H1 (cell line): ENCODE data around the gene GXYLT2.

Experiments
- CHD2 ChIP-seq: IDR thresholded peaks from 2 replicates; pipeline ENCODE4 v1.6.1; 2012; ENCODE audit warnings: low read length, improper control_type of control experiment
- CTCF ChIP-seq, 3 experiments: IDR thresholded peaks; 1 replicate in 2 of 3; 2 replicates in 1 of 3; pipeline versions ENCODE4 v1.5.1 to v1.6.1; 2011; ENCODE audit warnings: low read length in 3 of 3, mild to moderate bottlenecking in 3 of 3, inconsistent platforms in 2 of 3, low read depth in 1 of 3, moderate library complexity in 1 of 3; ENCODE audit not compliant: insufficient read depth in 1 of 3; ENCODE audit errors: control extremely low read depth in 1 of 3
- EZH2 ChIP-seq: fragments of 200-600 bp; sonication (generic); IDR thresholded peaks from 2 replicates; pipeline ENCODE4 v1.7.1; 2012; ENCODE audit warnings: low read depth, mild to moderate bottlenecking, moderate library complexity, low read length, inconsistent platforms; ENCODE audit not compliant: severe bottlenecking
- GTF2F1 ChIP-seq: IDR thresholded peaks from 2 replicates; pipeline ENCODE4 v1.6.1; 2012; ENCODE audit warnings: low read depth, low read length, improper control_type of control experiment, borderline replicate concordance
- KDM5A ChIP-seq: fragments of 200-600 bp; IDR thresholded peaks from 2 replicates; pipeline ENCODE4 v1.7.1; 2012; ENCODE audit warnings: mild to moderate bottlenecking, low read length, inconsistent platforms, mixed read lengths
- MAX ChIP-seq: IDR thresholded peaks from 2 replicates; pipeline ENCODE4 v1.6.1; 2012; ENCODE audit warnings: inconsistent platforms
- NRF1 ChIP-seq: IDR thresholded peaks from 2 replicates; pipeline ENCODE4 v1.6.1; 2011; ENCODE audit warnings: mild to moderate bottlenecking, low read depth, low read length, improper control_type of control experiment
- POLR2A ChIP-seq, 2 experiments: IDR thresholded peaks; 1 replicate in 1 of 2; 2 replicates in 1 of 2; pipeline ENCODE4 v1.6.1; 2011; ENCODE audit warnings: low read depth in 2 of 2, low read length in 2 of 2, mild to moderate bottlenecking in 2 of 2; ENCODE audit errors: control extremely low read depth in 1 of 2
- RAD21 ChIP-seq, 2 experiments: IDR thresholded peaks in 1 of 2; conservative IDR thresholded peaks in 1 of 2; 2 replicates each; pipeline ENCODE4 v1.6.1; 2011; ENCODE audit warnings: low read depth in 2 of 2, low read length in 2 of 2, improper control_type of control experiment in 1 of 2, inconsistent platforms in 1 of 2, mild to moderate bottlenecking in 1 of 2, moderate library complexity in 1 of 2
- RFX5 ChIP-seq: IDR thresholded peaks from 2 replicates; pipeline ENCODE4 v1.6.1; 2011; ENCODE audit warnings: low read depth, low read length, improper control_type of control experiment, borderline replicate concordance
- TBP ChIP-seq: IDR thresholded peaks from 2 replicates; pipeline ENCODE4 v1.6.1; 2011; ENCODE audit warnings: low read depth, low read length, improper control_type of control experiment
- TEAD4 ChIP-seq: IDR thresholded peaks from 2 replicates; pipeline ENCODE4 v1.6.1; 2012; ENCODE audit warnings: low read depth, low read length, inconsistent platforms, mixed read lengths
- YY1 ChIP-seq: IDR thresholded peaks from 2 replicates; pipeline ENCODE4 v1.6.1; 2011; ENCODE audit warnings: low read depth, mild to moderate bottlenecking, low read length

- TF ChIP-seq EZH2 (no peak), RAD21 (IDR thresholded peaks at IDR 0.05 in 1 of 2, conservative IDR thresholded peaks at IDR 0.05 in 1 of 2; ENCODE audit: low read depth in 2 of 2, low read length in 2 of 2) (no peak), NRF1 (no peak), YY1 (no peak), RFX5 (no peak), CTCF (IDR thresholded peaks at IDR 0.05; ENCODE audit: control extremely low read depth in 1 of 3, insufficient read depth in 1 of 3, low read depth in 1 of 3, low read length in 3 of 3) (no peak), CHD2 (no peak), MAX (no peak), GTF2F1 (no peak), POLR2A (IDR thresholded peaks at IDR 0.05; ENCODE audit: control extremely low read depth in 1 of 2, low read depth in 2 of 2, low read length in 2 of 2) (no peak), KDM5A (no peak), TBP (no peak), TEAD4 (no peak)
These were observed 83.1 kb downstream of the GXYLT2 start for GRCh38 chr3:72970942-72971341.
